COLO668 (cell line): ENCODE data around the gene MAPKAPK2.

Source experiments
- DNase-seq: peaks from one replicate; lab custom pipeline; 2025; ENCODE audit not compliant: unreplicated experiment; lab: John Stamatoyannopoulos, UW

MAPKAPK2 gene

DNA sequence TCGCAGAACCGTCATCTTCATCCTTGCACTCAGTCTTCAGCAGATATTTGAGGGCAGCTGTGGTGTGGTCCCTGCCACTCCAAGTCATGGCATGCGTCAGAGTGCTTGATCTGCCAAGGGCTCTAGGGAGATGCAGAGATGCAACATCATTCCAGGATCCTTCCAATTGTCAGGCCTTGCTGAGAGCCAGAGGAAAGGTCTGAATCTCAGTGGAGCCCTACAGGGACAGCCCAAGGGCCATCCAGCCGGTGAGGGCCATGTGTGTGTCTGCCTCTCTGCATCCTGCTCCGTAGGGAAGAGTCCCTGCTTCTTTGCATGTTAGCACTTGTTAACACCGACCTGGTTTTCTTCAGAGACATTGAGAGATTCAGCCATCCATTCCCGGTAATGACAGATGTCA, 17.6 kb downstream of the MAPKAPK2 start:
- DNase-seq: no peak

- DNase-seq: no peak
Measured at GRCh38 chr1:206702803-206703202, 18.1 kb downstream of the MAPKAPK2 start.

DNA sequence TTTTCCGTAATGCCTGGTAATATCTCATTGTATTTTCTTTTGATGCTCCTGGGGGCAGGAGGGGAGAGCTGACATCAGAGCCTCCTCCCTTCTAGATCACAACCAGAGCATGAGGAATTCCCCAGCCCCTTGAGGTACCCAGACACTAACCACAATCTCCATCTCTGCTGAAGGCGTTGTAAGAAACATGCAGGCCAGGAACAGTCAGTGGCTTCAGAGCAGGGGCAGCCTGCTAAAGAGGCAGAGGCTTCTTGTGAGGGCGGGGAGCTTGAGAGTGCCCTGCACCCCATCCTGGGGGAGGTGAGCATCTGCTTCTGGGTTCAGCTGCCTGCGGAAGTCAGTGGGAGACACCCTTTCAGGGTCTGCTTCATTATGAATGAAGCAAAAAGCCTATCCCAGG, 19.0 kb downstream of the MAPKAPK2 start:
- DNase-seq: no peak

- no peak for DNase-seq
Measured at GRCh38 chr1:206704226-206704625, 19.5 kb downstream of the MAPKAPK2 start.

DNA sequence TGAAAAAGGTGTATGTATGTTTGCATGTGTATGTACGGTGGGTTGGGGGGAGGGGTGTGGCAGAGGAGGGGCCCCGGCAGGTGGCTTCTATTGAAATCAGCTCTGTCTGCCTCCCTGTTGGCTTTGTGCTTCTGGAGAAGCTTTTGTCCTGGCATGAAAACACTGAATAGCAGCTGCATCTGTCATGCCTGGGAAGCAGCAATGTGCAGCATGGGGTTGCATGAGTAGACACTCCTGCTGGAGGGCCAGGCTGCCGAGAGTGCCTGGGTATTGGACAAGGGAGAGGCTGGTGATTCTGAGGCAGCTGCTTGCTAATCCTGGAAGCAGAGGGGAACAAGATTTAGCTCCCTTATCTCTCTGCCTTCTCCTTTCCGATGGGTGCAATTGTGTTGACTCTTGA, 20.5 kb downstream of the MAPKAPK2 start:
- peak; percentile 93 for DNase-seq

DNA sequence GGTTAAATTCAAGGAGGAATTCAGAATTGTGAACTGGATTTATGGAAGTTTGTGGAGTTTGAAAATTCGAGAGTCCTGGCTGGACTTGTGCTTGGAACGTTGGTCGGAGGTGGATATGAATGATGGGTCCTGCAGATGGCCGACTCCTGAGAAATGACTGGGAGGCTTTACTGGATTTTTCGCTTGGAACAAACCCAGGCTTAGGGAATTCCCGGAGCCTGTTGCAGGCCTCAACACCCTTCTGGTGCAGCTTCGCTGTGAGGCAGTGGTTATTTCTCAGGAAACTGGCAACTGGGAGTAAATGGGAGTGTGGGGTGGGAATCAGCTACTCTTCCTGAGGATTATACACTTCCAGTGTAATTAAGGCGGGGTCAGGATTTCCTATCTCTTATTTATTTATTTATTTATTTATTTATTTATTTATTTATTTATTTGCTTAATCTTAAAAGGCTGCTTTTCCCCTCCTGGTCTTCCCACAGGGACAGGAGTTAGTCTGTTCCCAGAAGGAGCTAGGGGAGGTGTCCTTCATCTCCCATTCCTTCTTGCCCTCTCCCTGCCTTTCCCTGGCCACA, 21.1 kb downstream of the MAPKAPK2 start:
- DNase-seq: peak; percentile 55

GRCh38 chr1:206706298-206706791, 21.6 kb downstream of the MAPKAPK2 start:
- peak; percentile 56 for DNase-seq

DNA sequence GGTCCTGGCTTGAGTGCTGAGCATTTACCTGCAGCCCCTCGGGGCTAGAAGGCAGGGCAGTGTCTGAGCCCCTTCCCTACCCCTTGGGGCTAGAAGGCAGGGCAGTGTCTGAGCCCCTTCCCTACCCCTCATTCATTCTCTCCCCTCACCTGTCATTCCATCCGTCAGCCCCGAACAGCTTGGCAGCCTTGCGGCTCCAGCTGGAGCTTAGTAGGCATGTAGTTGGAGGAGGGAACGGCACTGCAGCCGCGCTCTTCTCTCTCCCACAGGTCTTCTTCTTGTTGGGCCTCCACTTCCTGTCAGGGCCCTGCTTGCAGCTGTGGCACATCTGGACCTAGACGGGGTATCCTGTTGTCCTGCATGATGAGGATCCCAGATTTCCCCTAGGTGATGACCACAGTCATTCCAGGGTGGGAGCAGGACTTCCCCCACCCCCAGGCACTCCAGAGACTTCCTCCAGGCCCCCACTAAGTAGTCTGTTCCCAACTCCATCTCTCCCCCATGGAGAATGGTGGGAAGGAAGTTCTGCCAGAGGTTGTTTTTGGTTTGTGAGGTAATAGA, 22.2 kb downstream of the MAPKAPK2 start:
- no peak for DNase-seq

DNA sequence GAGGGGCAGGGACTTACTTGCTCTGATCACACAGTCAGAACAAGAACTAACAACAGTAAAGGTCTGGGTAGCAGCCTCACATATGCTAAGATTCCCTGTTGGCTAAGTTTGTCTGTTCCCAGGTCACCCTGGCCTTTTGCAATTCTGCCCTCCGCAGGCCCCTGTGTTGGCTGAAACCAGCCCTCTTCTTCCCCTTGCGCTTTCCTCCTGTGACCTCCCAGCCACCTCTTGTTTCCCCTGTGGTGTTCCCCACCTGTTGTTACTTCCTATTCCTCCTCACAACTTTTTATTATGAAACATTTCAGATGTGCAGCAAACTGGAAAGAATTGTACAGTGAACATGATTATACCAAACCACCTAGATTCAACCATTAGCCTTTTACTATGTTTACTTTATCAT, 23.4 kb downstream of the MAPKAPK2 start:
- no peak for DNase-seq

- no peak for DNase-seq
Measured at GRCh38 chr1:206708882-206709281, 24.2 kb downstream of the MAPKAPK2 start.

DNA sequence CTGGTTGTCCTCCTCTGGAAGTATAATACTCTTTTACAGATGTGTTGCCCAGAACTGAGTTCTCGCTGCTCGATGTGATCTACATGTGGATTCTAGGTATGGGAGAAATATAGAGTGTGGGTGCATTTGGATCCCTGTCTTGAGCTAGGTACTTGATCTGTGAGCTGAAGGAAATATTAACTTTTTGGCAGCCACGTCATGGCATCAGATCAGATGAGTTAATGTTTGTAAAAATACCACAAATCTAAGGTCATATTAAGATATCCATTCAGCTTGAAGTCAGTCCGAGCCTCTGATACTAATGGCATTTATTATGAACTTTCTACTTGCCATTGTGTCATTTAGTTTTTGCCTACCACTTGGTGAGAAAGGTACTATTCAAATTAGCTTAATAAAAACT, 24.6 kb downstream of the MAPKAPK2 start:
- no peak for DNase-seq

- no peak for DNase-seq
Measured at GRCh38 chr1:206709772-206710459, 25.2 kb downstream of the MAPKAPK2 start.

DNA sequence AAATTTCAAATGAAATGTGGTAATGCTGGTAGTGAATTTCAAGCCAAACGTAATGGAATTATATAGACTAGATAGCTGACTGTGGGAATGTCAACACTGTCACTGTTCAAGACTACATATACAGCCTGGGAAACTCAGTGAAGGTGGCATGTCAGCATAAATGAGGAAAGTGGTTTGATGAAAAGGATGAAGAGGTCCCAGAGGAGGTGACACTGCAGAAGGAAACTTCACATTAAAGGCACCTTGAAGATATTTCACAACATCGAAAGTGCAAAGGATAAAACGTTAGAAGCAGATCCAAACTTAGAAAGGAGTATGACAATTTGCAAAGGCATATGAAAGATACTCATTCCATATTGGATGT, 25.7 kb downstream of the MAPKAPK2 start:
- DNase-seq: no peak

- no peak for DNase-seq
Measured at GRCh38 chr1:206713070-206713469, 28.4 kb downstream of the MAPKAPK2 start.

DNA sequence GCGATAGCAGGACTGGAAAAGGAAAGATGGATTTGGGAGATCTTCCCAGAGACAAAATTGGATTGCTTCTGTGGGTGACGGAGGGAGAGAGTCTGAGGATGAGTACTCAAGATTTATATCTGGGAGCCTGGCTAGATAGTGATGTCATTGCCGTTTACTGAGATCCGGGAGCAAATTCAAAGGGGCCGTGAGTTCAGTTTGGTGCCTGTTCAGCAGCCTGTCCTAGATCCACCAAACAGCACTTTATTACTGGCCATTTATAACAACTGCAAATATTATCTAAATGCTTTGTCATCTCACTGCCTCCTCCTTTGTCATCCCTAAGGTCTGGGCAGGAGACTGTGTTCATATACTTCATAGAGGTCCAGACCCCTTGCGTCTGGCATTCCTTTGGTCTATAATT, 29.2 kb downstream of the MAPKAPK2 start:
- no peak for DNase-seq

GRCh38 chr1:206714331-206715058, 29.8 kb downstream of the MAPKAPK2 start:
- no peak for DNase-seq

DNA sequence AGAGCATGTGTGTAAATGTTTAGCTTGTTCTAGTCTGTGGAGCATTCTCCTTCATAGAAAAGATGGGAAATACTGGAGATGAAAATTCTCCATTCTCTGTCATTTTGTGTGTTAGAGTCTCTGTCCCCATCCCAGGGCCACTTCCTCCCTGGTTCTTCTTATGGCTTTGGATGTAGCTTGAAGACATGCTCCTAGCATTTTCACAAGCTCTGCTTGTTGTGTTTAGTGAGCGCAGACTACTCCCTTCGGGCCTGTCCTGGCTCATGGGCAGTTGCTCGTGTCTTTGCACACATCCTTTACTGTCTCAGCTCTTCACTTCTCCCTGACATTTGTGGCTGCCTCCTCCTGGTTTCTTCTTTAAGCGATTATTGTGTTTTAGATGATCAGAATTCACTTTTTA, 30.4 kb downstream of the MAPKAPK2 start:
- DNase-seq: no peak

DNA sequence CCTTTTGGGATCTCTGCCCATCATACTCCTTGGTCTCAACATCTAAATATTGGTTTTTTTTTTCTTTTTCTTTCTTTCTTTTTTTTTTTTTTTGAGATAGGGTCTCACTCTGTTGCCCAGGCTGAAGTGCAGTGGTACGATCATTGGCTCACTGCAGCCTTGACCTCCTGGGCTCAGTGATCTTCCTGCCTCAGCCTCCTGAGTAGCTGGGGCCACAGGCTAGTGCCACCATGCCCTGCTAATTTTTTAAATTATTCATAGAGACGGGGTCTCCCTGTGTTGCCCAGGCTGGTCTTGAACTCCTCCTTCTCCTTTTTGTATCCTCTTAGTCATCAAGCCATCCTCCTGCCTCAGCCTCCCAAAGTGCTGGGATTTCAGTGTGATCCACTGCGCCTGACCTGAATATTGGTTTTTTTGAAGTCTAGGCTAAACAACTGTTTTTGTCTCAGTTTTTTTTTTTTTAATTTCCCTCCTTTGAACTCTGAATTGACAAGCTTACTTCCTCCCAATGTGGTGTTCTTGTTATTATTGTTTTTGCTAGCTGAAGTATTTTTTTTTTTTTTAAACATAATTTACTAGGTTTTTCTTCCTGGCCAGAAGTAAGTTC, 30.9 kb downstream of the MAPKAPK2 start:
- DNase-seq: no peak

- DNase-seq: no peak
Measured at GRCh38 chr1:206716159-206716869, 31.6 kb downstream of the MAPKAPK2 start.

- no peak for DNase-seq
Measured at GRCh38 chr1:206716870-206717673, 32.4 kb downstream of the MAPKAPK2 start.
